Measurements from ENCODE around the gene C15orf61.

C15orf61 gene

GRCh38 chr15:67515090-67515489 is 5.8 kb upstream of the C15orf61 start:
- no peak for DNase-seq

GRCh38 chr15:67515557-67515956 is 5.4 kb upstream of the C15orf61 start:
- DNase-seq = no peak

- no peak for DNase-seq
These were observed 456 bp upstream of the C15orf61 start for GRCh38 chr15:67520321-67521028.

GRCh38 chr15:67521783-67522568 is 1.0 kb downstream of the C15orf61 start:
- DNase-seq = no peak

GRCh38 chr15:67523330-67523729 is 2.4 kb downstream of the C15orf61 start:
- DNase-seq = no peak

- no peak for DNase-seq
These were observed 3.3 kb downstream of the C15orf61 start for GRCh38 chr15:67524235-67524634.

GRCh38 chr15:67528513-67528912 is 7.6 kb downstream of the C15orf61 start:
- DNase-seq = no peak

- DNase-seq = no peak
These were observed 10.5 kb downstream of the C15orf61 start for GRCh38 chr15:67531379-67531914.

- DNase-seq = no peak
These were observed 12.9 kb downstream of the C15orf61 start for GRCh38 chr15:67533873-67534272.

GRCh38 chr15:67534360-67534759 is 13.4 kb downstream of the C15orf61 start:
- no peak for DNase-seq

- DNase-seq = no peak
These were observed 16.8 kb downstream of the C15orf61 start for GRCh38 chr15:67537771-67538170.

- DNase-seq = peak; percentile 37
These were observed 21.8 kb downstream of the C15orf61 start, which contains the start of gene MAP2K5 for GRCh38 chr15:67542420-67543347. MAP2K5 (plus strand) TSS chr15:67542703; CDS start chr15:67543336, 633 bp downstream.

GRCh38 chr15:67543348-67543718 is 22.4 kb downstream of the C15orf61 start:
- no peak for DNase-seq

- no peak for DNase-seq
These were observed 23.5 kb downstream of the C15orf61 start for GRCh38 chr15:67544475-67544874.

- no peak for DNase-seq
These were observed 24.9 kb downstream of the C15orf61 start for GRCh38 chr15:67545864-67546263.

GRCh38 chr15:67547064-67547463 is 26.1 kb downstream of the C15orf61 start:
- no peak for DNase-seq

- no peak for DNase-seq
These were observed 26.9 kb downstream of the C15orf61 start for GRCh38 chr15:67547836-67548235.

- no peak for DNase-seq
These were observed 27.4 kb downstream of the C15orf61 start for GRCh38 chr15:67548236-67548852.

GRCh38 chr15:67548862-67549651 is 28.1 kb downstream of the C15orf61 start:
- peak; percentile 20 for DNase-seq

GRCh38 chr15:67549736-67550135 is 28.8 kb downstream of the C15orf61 start:
- DNase-seq = no peak

- DNase-seq = no peak
These were observed 29.6 kb downstream of the C15orf61 start for GRCh38 chr15:67550522-67550921.

All from NCI-H510A (cell line).